Stimulated activated CD8-positive, alpha-beta memory T cell treated with anti-CD3 and anti-CD28 coated beads, Interleukin-12 subunit alpha, Interleukin-12 subunit beta, amount 100 ng/mL, for 1 hour (primary cell): ENCODE measurements around the gene ASIC1.
"Not testable (repeated sequence)": the region's sequence is repeated elsewhere in the genome, so short reads cannot be mapped to it uniquely, and the experiment has no call there.

Experiments
- DNase-seq: peaks from one replicate; pipeline ENCODE4 v3.0.0-alpha.2; 2020; ENCODE audit warnings: low read depth

The ASIC1 gene

GRCh38 chr12:50057000-50057841, at the start of gene ASIC1:
TSS of gene ASIC1 (plus strand) at chr12:50057596. CDS start at chr12:50058767, 1,171 bp downstream.
- DNase-seq, result no peak

GRCh38 chr12:50013361-50014147, 43.8 kb upstream of the ASIC1 start:
- DNase-seq, result no peak

- DNase-seq, result no peak
Measured at GRCh38 chr12:50014342-50014741, 43.1 kb upstream of the ASIC1 start.

- no peak for DNase-seq
Measured at GRCh38 chr12:50016501-50017475, 40.6 kb upstream of the ASIC1 start.

GRCh38 chr12:50017641-50018040, 39.8 kb upstream of the ASIC1 start:
- no peak for DNase-seq

- DNase-seq, result no peak
Measured at GRCh38 chr12:50018154-50018553, 39.2 kb upstream of the ASIC1 start.

- DNase-seq, result no peak
Measured at GRCh38 chr12:50018968-50019367, 38.4 kb upstream of the ASIC1 start.

GRCh38 chr12:50019524-50019923, 37.9 kb upstream of the ASIC1 start:
- DNase-seq, result no peak

- DNase-seq, result no peak
Measured at GRCh38 chr12:50021031-50021430, 36.4 kb upstream of the ASIC1 start.

GRCh38 chr12:50022903-50023302, 34.5 kb upstream of the ASIC1 start:
- DNase-seq, result no peak

- DNase-seq, result no peak
Measured at GRCh38 chr12:50024227-50024626, 33.2 kb upstream of the ASIC1 start.

GRCh38 chr12:50024805-50025186, 32.6 kb upstream of the ASIC1 start:
- DNase-seq, result no peak

- peak; percentile 95 for DNase-seq
Measured at GRCh38 chr12:50025187-50026059, 32.0 kb upstream of the ASIC1 start, which contains the start of gene RACGAP1. TSS of gene RACGAP1 (minus strand) at chr12:50025494. CDS start at chr12:50016715, 8,779 bp downstream.

- no peak for DNase-seq
Measured at GRCh38 chr12:50026691-50027090, 30.7 kb upstream of the ASIC1 start.

GRCh38 chr12:50030449-50030848, 26.9 kb upstream of the ASIC1 start:
- DNase-seq, result not testable (repeated sequence)

- no peak for DNase-seq
Measured at GRCh38 chr12:50032515-50032853, 24.9 kb upstream of the ASIC1 start.

- DNase-seq, result no peak
Measured at GRCh38 chr12:50032854-50033581, 24.4 kb upstream of the ASIC1 start.

GRCh38 chr12:50038336-50038735, 19.1 kb upstream of the ASIC1 start:
- DNase-seq, result no peak

- peak; percentile 81 for DNase-seq
Measured at GRCh38 chr12:50039151-50039835, 18.1 kb upstream of the ASIC1 start.

GRCh38 chr12:50040657-50041056, 16.7 kb upstream of the ASIC1 start:
- no peak for DNase-seq
